SIG-M5 treated with dmso at 0.1 percent for 504 hours (cell line): ENCODE measurements around the gene RNF4.
"Not testable (repeated sequence)": the region's sequence is repeated elsewhere in the genome, so short reads cannot be mapped to it uniquely, and the experiment has no call there.

Source experiments
- DNase-seq: peaks from one replicate; lab custom pipeline; 2025; ENCODE audit not compliant: unreplicated experiment; lab: John Stamatoyannopoulos, UW

Gene RNF4

GRCh38 chr4:2468456-2469191 is at the start of gene RNF4:
Gene RNF4, plus strand, starts transcription at chr4:2469106. Its CDS starts 21,388 bp downstream, at chr4:2490494.
- peak; percentile 95 for DNase-seq

GRCh38 chr4:2419814-2420213 is 49.1 kb upstream of the RNF4 start:
- DNase-seq: no peak

- DNase-seq: no peak
These were observed 47.0 kb upstream of the RNF4 start for GRCh38 chr4:2421928-2422327.

- DNase-seq: no peak
These were observed 45.8 kb upstream of the RNF4 start for GRCh38 chr4:2423066-2423465.

- DNase-seq: no peak
These were observed 45.2 kb upstream of the RNF4 start for GRCh38 chr4:2423695-2424094.

GRCh38 chr4:2424581-2424980 is 44.3 kb upstream of the RNF4 start:
- DNase-seq: no peak

GRCh38 chr4:2425386-2426068 is 43.4 kb upstream of the RNF4 start:
- DNase-seq: no peak

- no peak for DNase-seq
These were observed 42.9 kb upstream of the RNF4 start for GRCh38 chr4:2426069-2426397.

GRCh38 chr4:2426711-2427275 is 42.1 kb upstream of the RNF4 start:
- DNase-seq: no peak

- no peak for DNase-seq
These were observed 41.2 kb upstream of the RNF4 start for GRCh38 chr4:2427383-2428334.

GRCh38 chr4:2428496-2429213 is 40.3 kb upstream of the RNF4 start:
- DNase-seq: no peak

- DNase-seq: not testable (repeated sequence)
These were observed 38.8 kb upstream of the RNF4 start for GRCh38 chr4:2429945-2430757.

- no peak for DNase-seq
These were observed 36.9 kb upstream of the RNF4 start for GRCh38 chr4:2432004-2432403.

- DNase-seq: no peak
These were observed 35.8 kb upstream of the RNF4 start for GRCh38 chr4:2432991-2433530.

- DNase-seq: no peak
These were observed 35.1 kb upstream of the RNF4 start for GRCh38 chr4:2433609-2434350.

GRCh38 chr4:2434420-2434819 is 34.5 kb upstream of the RNF4 start:
- DNase-seq: no peak

- DNase-seq: no peak
These were observed 32.6 kb upstream of the RNF4 start for GRCh38 chr4:2436301-2436700.

- DNase-seq: no peak
These were observed 32.0 kb upstream of the RNF4 start for GRCh38 chr4:2436761-2437474.
